GM18502 (cell line): ENCODE data around the gene FBN1.

Source experiments
- ATAC-seq: cut with Tn5 transposase; IDR thresholded peaks from one replicate; pipeline ENCODE4 v1.9.1; 2021; ENCODE audit warnings: mild to moderate bottlenecking; ENCODE audit not compliant: unreplicated experiment, poor library complexity

FBN1 gene

GRCh38 chr15:48625126-48625525 is 20.4 kb downstream of the FBN1 start:
- ATAC-seq, result no peak

- no peak for ATAC-seq
Measured at GRCh38 chr15:48624700-48625099, 20.8 kb downstream of the FBN1 start.

- no peak for ATAC-seq
Measured at GRCh38 chr15:48623456-48623855, 22.1 kb downstream of the FBN1 start.

GRCh38 chr15:48622237-48622636 is 23.3 kb downstream of the FBN1 start:
- no peak for ATAC-seq

- ATAC-seq, result no peak
Measured at GRCh38 chr15:48619446-48619845, 26.1 kb downstream of the FBN1 start.

- ATAC-seq, result no peak
Measured at GRCh38 chr15:48617619-48618018, 27.9 kb downstream of the FBN1 start.

- no peak for ATAC-seq
Measured at GRCh38 chr15:48616216-48616615, 29.3 kb downstream of the FBN1 start.

GRCh38 chr15:48614051-48614450 is 31.5 kb downstream of the FBN1 start:
- no peak for ATAC-seq

- no peak for ATAC-seq
Measured at GRCh38 chr15:48609486-48609885, 36.0 kb downstream of the FBN1 start.

- ATAC-seq, result no peak
Measured at GRCh38 chr15:48607846-48608245, 37.7 kb downstream of the FBN1 start.

- no peak for ATAC-seq
Measured at GRCh38 chr15:48604567-48604966, 40.9 kb downstream of the FBN1 start.

GRCh38 chr15:48603922-48604321 is 41.6 kb downstream of the FBN1 start:
- ATAC-seq, result no peak

- ATAC-seq, result no peak
Measured at GRCh38 chr15:48603123-48603500, 42.4 kb downstream of the FBN1 start.

- no peak for ATAC-seq
Measured at GRCh38 chr15:48602358-48603122, 43.0 kb downstream of the FBN1 start.

- no peak for ATAC-seq
Measured at GRCh38 chr15:48601095-48601494, 44.4 kb downstream of the FBN1 start.

- ATAC-seq, result no peak
Measured at GRCh38 chr15:48596841-48597240, 48.7 kb downstream of the FBN1 start.

- peak; percentile 54 for ATAC-seq
Measured at GRCh38 chr15:48596415-48596814, 49.1 kb downstream of the FBN1 start.

- peak; percentile 64 for ATAC-seq
Measured at GRCh38 chr15:48595981-48596380, 49.5 kb downstream of the FBN1 start.

GRCh38 chr15:48592933-48593332 is 52.6 kb downstream of the FBN1 start:
- ATAC-seq, result no peak

- ATAC-seq, result no peak
Measured at GRCh38 chr15:48592221-48592731, 53.2 kb downstream of the FBN1 start.

GRCh38 chr15:48590723-48591122 is 54.8 kb downstream of the FBN1 start:
- no peak for ATAC-seq

- ATAC-seq, result no peak
Measured at GRCh38 chr15:48584812-48585563, 60.5 kb downstream of the FBN1 start.
